ENCODE measurements around the gene AUTS2.

Gene AUTS2

DNA sequence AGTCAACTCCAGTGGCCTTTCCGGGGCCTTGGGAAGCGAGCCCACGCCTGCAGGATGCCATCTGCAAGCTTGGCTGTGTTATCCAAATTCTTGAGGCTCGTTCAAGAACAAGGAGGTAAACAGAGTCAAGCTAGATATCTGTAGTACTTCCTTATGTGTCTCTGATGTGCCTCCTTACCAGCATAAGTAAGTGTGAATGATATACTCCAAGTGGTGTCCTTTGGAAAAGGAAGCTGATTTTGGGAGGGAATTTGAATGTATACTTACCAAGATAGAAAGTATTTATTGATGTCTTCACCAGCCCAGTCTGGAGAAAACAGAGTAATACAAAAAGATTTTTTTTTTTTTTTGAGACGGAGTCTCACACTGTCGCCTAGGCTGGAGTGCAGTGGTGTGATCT lies 1161.4 kb downstream of the AUTS2 start:
- no peak for FAIRE-seq

DNA sequence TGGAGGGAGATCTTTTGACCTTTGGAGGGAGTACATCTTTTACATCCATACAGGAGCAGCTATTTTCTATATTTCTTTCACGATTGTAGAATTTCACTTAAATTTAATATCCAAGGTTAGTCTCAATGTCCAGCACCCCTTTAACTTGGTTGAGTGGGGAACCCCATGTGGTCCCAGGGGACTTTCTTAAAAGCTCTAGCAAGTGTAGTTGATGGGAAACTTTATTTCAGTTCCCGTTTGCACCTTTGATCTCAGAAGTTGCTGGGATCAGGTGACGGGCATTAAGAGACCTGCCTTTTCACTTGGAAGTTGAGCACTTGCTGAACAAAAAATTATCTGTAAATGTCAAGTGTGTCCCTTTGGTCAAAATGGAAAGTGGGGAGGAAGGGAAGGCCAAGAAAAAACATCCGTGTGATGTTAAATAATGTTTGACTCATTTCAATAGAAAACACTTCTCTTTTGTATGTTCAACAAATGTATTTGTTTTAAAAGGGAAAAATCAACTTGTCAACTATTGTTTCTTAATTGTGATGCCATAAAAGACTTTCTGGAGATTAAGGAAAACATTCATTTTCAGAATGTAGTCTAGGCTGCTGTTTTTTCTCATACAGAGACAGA lies 1163.5 kb downstream of the AUTS2 start:
- FAIRE-seq = no peak

DNA sequence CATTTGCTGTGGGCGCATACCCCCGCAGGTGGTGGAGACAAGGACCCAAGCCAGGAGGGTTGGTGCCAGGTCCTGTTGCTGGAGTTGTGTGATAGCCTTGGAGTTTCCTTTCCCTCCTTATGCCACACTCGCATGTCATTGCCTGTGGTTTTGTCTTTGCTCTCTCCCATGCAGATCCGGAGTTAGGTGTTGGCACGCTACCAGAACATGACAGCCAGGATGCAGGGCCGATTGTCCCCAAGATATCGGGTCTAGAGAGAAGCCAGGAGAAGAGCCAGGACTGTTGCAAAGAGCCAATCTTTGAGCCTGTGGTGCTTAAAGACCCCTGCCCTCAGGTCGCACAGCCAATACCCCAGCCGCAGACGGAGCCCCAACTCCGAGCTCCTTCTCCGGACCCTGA lies 1164.4 kb downstream of the AUTS2 start:
- FAIRE-seq = no peak

DNA sequence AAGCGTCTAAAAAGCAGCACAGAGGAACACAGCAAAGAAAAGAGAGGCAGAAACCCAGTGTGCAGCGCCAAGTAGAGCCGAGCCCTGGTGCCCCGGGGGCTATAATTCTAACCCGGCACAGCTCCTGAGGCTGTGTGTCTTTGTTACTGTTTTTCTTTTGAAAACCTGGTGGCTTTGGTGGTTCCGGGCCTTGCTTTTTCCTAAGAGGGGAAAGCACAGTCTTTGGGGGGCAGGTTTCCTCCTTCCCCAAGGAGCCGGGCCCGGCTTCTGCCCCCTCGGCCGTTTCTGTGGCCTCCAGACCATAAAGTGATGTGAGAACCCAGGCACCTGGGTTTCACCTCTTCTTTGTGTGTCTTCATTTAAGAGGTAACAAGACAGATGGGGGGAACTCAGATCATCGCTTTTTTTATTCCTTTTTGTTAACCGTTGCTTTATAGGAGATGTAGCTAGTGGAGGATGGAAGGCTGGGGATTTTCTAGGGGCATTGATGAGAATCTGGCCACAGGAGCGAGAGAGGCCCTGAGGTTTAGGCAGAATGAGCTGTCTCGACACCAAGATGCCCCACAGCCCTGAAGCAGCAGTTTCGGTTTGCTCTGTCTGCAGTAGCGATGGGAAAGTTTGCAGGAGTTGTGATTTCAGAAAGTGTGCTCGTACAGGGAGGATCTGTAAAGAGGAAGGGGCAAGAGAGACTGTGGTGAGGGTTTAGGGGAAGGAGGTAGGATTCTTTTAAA lies 1165.9 kb downstream of the AUTS2 start:
- no peak for FAIRE-seq

DNA sequence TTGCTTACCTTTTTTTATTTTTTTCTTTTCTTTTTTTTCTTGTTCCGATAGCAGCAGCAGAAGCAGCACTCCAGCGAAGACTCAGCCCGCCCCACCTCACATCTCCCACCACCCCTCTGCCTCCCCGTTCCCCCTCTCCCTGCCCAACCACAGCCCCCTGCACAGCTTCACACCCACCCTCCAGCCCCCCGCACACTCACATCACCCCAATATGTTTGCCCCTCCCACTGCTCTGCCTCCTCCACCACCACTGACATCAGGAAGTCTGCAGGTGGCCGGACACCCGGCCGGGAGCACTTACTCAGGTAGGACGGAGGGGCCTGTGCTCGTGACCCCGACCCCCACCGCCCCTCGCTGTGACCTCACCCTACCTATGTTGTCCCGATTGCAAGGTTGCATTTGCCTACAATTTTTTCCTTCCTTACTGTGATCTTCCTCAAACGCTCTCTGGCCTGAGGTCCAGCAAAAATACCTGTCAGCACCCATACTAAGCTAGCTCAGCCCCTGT lies 1166.5 kb downstream of the AUTS2 start:
- no peak for FAIRE-seq

DNA sequence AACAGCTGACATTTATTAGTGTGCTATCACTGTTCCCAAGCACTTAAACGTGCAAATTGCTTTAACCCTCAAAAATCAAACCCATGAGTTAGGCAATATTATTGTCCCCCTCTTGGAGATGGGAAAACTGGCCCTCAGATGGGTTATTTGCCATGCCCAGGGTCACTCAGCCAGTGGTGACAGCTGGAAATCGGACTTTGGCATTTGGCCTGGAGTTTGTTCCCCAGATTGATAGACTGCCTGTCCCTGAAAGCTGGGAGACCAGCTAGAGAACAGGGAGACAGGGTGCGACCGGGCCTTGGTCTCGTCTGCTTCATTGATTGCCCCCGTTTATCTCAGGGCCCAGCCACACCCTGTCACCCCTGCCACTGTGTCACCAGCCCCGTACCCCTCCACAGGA lies 1167.4 kb downstream of the AUTS2 start:
- FAIRE-seq = no peak

DNA sequence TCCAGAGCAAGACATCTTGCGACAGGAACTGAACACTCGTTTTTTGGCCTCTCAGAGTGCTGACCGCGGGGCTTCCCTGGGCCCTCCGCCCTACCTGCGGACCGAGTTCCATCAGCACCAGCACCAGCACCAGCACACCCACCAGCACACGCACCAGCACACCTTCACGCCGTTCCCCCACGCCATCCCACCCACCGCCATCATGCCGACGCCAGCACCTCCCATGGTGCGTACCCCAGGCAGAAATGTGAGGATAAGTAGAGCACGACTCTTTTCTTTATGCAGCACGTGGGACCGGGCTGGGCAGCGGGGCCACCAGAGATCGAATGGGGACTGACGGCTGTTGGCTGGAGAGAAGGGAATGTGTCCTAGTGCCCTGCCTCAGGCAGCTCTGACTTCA lies 1167.8 kb downstream of the AUTS2 start:
- no peak for FAIRE-seq

DNA sequence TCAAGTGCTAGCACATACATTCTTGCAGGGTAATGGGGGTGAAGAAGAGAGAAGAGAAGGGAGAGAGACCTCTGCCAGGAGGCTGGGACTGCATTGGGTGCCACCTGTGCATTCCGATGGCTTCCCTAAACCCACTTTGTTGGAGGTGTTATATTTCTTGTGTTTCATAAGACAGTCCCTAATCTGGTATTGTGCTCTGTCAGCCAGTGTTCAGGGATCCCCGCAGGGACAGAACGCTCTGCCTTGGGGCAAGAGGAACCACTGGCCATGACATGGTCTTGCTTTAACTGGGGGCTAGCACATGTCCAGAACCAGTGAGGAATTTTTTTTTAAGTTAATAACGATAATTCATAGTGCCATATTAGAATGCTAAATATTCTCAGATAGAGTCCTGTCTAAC lies 1168.4 kb downstream of the AUTS2 start:
- FAIRE-seq = no peak

DNA sequence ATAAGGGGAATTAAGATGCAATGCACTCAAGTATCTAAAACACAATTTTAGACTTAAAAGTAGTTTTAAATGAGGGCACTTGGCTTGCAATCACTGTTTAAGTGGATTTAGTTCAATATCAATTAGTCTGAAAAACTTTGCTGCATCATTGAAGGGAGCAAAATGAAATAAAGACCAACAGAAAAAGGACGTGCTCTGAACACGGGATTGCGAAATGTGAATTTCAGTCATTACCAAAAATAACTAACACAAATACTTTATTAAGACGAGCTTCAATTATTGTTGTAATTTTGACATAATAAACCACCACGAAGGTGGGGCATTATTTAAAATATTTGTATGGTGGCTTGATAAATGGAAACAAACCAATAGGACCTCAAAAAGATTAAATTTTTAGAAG lies 1171.9 kb downstream of the AUTS2 start:
- FAIRE-seq = no peak

DNA sequence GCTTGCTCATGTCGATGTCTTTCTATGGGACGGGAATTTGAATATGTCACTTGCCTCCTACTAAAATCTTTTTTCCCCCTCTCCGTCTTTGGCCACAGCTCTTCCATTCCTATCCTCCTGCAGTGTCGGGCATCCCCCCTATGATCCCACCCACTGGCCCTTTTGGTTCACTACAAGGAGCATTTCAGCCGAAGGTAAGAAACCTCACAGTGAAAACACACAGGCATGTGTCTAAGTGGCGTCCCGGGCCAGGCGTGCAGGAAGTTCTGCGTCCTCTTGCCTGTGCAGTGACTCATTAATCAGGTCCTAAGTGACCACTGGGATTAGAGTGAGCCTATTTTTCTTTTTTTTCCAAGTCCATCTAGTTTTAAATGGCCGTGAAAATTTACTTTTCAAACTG lies 1173.2 kb downstream of the AUTS2 start:
- FAIRE-seq = no peak

DNA sequence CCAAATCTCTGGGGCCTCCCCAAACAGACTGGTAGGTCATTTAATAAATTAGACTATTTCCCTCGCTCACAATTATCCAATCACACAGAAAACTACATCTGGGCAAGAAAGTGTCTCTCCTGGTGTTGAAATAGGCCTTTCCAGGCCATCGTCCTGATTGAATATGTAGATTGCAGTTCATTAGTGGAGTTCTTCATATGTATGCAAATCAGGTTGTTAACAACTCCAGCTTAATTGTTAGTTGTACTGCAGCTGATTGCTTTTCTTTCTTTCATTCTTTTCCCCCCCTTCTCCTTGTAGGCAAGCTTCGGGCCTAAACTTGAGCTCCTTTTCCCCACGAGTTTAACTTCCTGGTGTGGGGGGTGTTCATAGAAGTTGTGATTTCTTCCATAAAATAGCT lies 1174.6 kb downstream of the AUTS2 start:
- FAIRE-seq = no peak

DNA sequence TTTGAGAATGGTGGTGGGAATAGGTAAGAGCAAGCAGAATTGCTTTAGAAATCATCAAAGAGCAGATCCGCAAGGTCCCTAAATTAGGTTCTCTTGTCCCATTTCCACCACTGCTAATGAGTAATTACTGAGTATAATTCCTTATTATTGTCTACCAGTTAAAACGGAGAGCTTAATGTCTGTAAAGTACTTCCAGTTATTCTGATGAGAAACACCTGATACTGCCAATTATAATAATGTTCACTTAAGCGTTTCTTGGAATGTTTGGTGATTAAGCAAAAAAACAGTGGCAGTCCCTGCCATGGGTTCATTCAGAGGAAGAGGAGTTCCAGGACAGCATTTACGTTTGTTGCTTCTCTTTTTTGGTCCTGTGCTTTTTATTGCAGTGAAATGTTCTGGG lies 1175.1 kb downstream of the AUTS2 start:
- FAIRE-seq = no peak

DNA sequence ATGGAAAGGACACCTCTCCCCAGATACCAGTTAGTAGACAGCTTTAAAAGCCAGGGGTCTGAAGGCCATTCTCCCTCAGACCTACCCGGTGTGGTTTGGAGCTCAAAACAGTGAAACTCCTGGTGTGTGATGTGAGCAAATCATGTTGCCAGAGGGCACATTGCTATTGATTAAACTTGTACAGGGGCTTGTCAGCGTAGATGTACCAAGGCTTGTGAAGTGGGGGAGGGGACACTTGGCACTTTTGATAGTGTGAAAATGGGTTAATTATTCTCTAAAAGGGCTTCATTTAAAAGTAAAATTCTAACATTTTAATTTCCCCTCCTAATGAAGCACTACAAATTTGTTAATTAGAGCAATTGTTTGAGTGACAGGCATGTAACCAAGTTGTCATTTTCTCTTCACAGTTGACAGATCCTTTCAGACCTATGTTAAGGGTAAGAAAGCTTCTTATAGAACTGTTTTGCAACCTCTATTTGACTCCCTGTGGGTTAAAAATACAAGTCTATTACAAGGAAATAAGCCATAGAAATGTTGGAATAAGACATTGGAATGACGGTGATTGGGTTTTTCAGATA lies 1176.8 kb downstream of the AUTS2 start:
- FAIRE-seq = no peak

DNA sequence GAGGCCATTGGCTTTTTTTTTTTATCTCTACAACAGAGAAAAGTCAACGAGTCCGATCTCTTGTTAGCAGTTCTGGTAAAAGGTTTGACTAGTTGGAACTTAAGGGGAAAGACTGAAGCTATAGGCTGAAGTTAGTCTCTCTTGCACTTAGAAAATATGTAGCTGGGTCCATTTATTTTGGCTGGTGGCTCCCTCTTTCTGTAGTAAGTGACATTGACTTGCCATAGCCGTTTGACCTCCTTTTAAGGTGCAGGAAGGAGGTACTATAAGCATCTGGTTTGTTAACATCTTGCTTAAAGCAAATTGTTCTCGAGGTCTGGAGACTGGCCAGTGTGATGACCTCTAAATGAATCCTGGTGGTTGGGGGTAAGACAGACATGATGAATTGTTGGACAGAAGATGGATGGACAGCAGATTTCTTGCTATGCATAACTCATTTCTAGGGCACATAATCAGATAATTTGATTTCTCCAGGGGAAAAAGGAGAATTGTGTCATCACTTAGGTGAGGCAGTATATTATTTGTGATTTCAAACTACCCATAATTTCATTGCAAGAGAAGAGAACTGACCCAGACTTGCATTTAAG lies 1177.4 kb downstream of the AUTS2 start:
- no peak for FAIRE-seq

DNA sequence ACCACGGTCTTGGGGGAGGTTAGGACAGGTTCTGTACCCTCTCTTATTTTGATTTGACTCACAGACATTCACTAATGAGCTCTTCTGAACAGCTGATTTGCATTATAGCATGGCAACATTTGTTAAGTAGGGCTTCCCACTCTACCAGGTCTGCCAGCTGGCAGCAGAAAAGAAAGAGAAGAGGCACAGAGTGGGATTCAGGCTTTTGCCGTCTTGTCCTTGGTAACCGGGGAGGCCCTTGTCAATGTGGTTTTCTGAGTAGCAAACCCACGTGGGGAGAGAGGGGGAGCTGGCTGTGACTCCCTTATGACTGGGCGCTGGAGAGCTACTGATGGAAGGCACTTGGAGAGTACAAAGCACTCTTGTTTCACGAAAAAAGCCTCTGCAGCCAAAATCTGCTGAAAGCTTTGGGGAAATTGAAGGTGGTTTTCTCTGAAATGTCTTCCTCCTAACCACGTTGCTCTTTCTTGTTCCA lies 1178.4 kb downstream of the AUTS2 start:
- no peak for FAIRE-seq

DNA sequence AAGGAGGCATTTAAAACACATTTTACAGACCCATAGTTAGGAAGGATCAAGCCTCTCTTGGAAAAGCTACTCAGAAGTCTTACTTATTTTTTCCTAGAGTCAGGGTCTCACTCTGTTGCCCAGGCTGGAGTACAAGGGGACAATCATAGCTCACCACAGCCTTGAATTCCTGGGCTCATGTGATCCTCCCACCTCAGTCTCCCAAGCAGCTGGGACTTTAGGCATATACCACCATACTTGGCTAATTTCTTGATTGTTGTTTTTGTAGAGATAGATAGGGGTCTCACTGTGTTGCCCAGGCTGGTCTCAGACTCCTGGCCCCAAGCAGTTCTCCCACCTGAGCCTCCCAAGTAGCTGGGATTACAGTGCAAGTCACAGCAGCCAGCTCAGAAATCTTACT lies 1179.0 kb downstream of the AUTS2 start:
- FAIRE-seq = no peak

DNA sequence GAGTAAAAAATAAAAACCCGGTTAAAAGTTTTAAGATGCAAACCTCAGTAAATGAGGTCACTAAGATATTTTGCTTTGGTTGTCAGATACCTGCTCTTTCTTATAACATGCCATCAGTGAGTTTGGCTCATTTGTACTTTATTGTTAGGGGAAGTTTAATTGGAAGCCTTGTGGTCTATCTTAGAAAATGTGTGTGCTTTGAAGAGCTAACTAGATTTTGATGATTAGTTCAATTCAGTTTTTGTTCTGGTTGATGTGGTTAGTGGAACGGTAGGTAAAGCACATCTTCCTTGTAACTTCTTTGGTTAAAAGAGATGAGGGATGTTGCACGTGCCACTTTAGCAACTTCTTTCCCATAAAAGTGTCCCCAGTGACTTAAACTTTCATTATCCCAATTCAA lies 1180.3 kb downstream of the AUTS2 start:
- FAIRE-seq = no peak

DNA sequence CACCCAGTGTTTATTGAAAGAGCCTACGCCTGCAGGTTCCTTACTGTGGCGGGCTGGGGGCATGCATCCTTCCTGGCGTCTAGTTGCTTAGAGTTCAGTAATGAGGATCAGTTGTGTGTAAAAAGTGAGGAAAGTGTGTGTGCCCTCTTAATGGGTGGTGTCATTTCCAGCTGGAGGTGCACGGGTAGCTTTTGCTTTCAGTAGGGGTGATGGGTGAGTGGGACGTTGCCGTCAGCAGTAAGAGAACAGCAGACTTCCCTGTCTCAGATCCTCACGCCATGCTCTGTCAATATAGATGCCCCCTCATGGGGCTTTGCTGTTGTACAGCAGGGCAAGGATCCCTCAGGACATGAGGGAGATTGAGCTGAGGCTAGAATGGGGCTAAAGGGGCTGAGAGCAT lies 1181.0 kb downstream of the AUTS2 start:
- FAIRE-seq = no peak

DNA sequence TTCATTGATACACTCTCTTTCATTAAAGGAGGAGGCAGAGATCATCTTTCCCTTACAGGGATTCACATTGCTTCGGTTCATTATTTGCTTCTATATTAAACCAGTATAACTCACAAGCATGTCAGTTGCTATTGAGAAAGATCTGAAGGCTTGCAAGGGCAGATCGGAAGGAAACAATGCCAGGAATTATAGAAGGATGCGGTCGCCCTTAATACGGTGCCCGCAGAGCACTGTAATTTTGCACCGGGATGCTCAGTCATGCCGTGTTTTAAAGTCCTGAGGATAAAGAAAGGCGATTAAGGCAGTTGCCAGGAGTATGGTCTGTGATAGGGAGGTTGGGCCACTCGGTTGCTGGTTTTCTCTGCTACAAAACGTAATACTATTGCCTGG lies 1183.6 kb downstream of the AUTS2 start:
- no peak for FAIRE-seq

DNA sequence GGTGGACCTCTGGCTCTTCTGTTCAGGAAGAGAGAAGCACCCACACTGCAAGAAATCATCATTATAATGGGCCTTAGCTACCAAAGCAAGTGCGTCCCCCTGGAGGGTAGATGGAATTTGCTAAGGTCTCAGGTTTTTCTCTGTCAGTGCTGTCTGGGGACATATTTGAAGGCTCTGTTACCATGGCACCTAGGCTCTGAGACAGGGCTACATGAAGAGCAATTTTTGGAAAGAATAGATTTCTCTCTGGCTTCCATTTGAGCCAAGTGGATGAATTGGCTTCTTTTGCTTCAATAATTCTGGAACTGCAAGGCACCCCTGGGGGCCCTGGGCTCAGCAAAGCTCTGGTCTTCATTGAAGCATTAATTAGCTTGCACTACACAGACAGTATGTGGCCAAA lies 1184.5 kb downstream of the AUTS2 start:
- FAIRE-seq = no peak

DNA sequence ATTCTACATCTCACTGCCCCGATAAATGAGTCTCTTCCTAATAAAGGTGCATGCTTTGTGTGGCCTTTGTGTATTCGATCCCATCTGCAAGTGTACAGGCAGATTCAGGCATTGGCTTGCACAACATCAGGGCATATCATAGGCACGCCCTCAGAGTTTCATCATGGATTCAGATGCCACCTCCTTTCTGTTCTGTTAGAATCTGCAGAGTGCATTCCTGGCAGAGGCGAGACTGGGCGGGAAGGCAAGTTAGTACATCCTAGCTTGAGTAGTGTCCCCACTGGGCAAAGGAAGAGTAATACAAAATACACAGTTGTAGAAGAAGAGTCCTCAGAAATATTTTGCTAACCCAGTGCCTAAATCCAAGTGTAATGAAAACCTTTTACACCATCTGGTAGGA lies 1187.2 kb downstream of the AUTS2 start:
- FAIRE-seq = no peak

DNA sequence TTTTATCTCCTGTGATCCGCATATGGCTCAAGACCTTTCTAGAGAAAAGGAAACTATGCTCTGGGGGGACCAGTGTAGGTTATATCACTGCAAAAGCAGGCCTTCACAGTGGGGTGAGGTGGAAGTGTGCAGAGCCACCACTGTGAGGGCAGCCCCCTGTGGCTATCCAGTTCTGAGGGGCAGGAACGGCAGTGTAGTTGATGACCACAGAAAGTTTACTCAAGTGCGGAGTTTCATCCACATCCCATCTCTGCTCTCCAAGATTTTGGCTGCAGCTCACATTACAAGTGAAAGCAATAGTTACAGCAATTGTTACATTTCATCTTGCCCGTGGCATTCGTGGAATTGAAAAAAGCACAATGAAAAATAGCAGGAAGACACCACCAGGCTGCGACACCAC lies 1187.8 kb downstream of the AUTS2 start:
- no peak for FAIRE-seq

DNA sequence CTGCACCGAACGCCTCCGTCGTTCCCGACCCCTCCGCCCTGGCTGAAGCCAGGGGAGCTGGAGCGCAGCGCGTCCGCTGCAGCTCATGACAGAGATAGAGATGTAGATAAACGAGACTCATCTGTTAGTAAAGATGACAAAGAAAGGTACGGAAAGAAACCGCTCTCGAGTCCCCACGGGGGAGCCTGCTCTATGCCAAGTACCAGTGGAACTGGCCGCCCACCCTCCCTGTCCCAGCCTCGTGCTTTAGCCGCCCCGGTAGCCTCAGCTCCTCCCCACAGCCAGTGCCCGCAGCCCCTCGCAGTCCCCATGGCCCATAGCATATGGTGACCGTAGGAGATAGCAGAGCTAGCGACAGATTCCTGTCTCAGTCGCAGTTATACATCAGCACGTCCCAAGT lies 1189.0 kb downstream of the AUTS2 start:
- no peak for FAIRE-seq

DNA sequence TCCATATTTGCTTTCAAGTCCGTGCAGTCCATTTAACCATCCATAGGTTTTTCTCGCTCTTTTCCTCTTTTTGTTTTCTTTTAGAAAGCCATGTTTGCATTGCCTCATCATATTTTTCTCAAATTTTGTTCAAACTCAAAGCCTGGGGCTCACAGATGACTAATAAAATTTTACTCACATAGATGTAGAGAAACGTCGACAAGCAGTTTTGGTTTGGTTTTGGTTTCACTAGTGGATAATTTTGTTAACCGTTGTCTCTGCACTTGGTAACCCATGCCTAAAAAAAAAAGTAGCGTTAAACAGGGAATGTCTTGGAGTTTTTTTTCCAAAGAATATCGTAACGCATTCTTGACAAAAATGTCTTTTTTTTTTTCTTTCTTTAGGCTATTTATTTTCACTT lies 1189.5 kb downstream of the AUTS2 start:
- FAIRE-seq = no peak

All from A204.1 (cell line).